Ishikawa (cell line): Measurements from ENCODE around the gene UBIAD1.

Experiments used
- CEBPB ChIP-seq: IDR thresholded peaks from 2 replicates; pipeline ENCODE4 v1.6.1; 2012
- CREB1 ChIP-seq: IDR thresholded peaks from 2 replicates; pipeline ENCODE4 v1.6.1; 2012; ENCODE audit warnings: low read depth
- EGR1 ChIP-seq: IDR thresholded peaks from 2 replicates; pipeline ENCODE4 v1.6.1; 2012
- EP300 ChIP-seq: IDR thresholded peaks from 2 replicates; pipeline ENCODE4 v1.6.1; 2012; ENCODE audit warnings: borderline replicate concordance
- FOXM1 ChIP-seq: IDR thresholded peaks from 2 replicates; pipeline ENCODE4 v1.6.1; 2012; ENCODE audit warnings: low read depth, borderline replicate concordance
- MAX ChIP-seq: IDR thresholded peaks from 2 replicates; pipeline ENCODE4 v1.6.1; 2012
- NFIC ChIP-seq: IDR thresholded peaks from 2 replicates; pipeline ENCODE4 v1.6.1; 2012
- RAD21 ChIP-seq: IDR thresholded peaks from 2 replicates; pipeline ENCODE4 v1.6.1; 2012; ENCODE audit warnings: low read depth
- REST ChIP-seq: IDR thresholded peaks from 2 replicates; pipeline ENCODE4 v1.6.1; 2012; ENCODE audit warnings: low read depth, mild to moderate bottlenecking
- TAF1 ChIP-seq: IDR thresholded peaks from 2 replicates; pipeline ENCODE4 v1.6.1; 2012; ENCODE audit warnings: low read depth, mild to moderate bottlenecking
- TCF12 ChIP-seq: IDR thresholded peaks from 2 replicates; pipeline ENCODE4 v1.6.1; 2012; ENCODE audit warnings: low read depth
- TEAD4 ChIP-seq: IDR thresholded peaks from 2 replicates; pipeline ENCODE4 v1.6.1; 2012
- USF1 ChIP-seq: IDR thresholded peaks from 2 replicates; pipeline ENCODE4 v1.6.1; 2012
- YY1 ChIP-seq: IDR thresholded peaks from 2 replicates; pipeline ENCODE4 v1.6.1; 2012; ENCODE audit warnings: low read depth
- ZBTB7A ChIP-seq: IDR thresholded peaks from 2 replicates; pipeline ENCODE4 v1.6.1; 2012; ENCODE audit warnings: low read depth

The UBIAD1 gene

DNA sequence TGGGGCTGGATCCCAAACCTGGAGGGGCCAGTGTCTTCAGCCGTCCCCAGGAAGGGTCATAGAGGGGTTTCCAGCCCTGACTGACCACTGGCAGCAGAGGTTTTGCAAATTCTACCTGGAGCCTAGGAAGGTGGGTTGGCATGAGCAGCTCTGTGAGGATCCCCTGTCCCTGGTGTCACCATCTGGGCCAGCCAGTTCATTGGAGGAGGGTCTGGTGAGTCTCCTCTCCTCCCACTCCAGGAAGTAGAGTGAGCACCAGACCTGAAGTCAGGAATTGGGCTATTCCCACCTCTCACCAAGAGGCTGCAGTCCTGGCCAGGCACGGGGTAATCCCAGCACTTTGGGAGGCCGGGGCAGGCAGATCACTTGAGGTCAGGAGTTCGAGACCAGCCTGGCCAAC lies 57.4 kb downstream of the UBIAD1 start:
- TF ChIP-seq TAF1 (no peak), TEAD4 (no peak), EGR1 (no peak), CEBPB (no peak), MAX (no peak), ZBTB7A (no peak)

DNA sequence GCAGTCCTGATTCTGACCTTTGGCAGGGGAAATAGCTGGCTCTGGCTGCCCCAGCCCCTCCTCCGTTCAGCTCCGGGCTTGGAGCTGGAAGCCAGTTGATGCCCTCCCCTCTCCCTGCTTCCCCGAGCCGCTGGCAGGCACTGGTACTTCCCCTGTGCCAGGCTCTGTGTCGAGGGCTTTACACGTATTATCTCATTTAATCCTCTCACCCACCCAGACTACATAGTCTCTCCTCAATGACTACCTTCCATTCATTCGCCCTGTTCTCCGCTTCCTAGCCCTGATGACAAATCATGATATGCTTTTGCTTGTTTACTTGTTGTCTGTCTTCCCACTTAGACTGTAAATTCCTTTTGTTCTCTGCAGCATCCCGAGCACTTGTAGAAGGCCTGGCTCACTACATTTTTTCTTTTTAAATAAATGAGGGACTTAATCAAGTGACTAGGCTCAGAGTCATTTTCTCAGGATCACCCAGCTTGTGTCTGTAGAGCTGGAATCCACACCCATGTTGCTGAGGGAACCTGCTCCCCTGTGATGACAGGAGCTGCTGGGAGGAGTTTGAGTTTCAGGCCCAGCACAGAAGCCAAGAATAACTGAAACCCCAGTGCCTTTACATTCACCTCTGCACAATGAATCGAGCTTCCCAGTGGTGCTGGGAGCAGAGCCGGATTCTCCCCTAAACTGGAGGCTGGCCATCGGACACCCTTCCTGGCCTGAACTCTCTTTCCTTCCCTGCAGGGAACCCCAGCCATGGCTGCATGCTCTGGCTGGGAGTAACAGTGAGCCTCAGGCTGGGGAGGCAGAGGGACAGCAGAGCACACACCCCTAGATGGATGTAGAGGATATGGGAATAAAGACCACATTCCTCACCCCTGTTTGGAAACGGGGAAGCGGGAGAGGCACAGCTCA lies 58.3 kb downstream of the UBIAD1 start:
- TF ChIP-seq TAF1: no peak
- no peak for TF ChIP-seq NFIC
- no peak for TF ChIP-seq YY1
- no peak for TF ChIP-seq MAX
- no peak for TF ChIP-seq FOXM1

GRCh38 chr1:11331945-11332546 lies 59.0 kb downstream of the UBIAD1 start:
- no peak for TF ChIP-seq CREB1
- TF ChIP-seq TEAD4: no peak
- no peak for TF ChIP-seq EGR1
- no peak for TF ChIP-seq EP300

GRCh38 chr1:11333631-11334030 lies 60.6 kb downstream of the UBIAD1 start:
- TF ChIP-seq TCF12 (no peak), MAX (no peak), REST (no peak), ZBTB7A (no peak), FOXM1 (no peak), RAD21 (no peak), YY1 (no peak), CREB1 (no peak), TEAD4 (no peak), USF1 (no peak), EGR1 (no peak), CEBPB (no peak), TAF1 (no peak), EP300 (no peak), NFIC (no peak)

DNA sequence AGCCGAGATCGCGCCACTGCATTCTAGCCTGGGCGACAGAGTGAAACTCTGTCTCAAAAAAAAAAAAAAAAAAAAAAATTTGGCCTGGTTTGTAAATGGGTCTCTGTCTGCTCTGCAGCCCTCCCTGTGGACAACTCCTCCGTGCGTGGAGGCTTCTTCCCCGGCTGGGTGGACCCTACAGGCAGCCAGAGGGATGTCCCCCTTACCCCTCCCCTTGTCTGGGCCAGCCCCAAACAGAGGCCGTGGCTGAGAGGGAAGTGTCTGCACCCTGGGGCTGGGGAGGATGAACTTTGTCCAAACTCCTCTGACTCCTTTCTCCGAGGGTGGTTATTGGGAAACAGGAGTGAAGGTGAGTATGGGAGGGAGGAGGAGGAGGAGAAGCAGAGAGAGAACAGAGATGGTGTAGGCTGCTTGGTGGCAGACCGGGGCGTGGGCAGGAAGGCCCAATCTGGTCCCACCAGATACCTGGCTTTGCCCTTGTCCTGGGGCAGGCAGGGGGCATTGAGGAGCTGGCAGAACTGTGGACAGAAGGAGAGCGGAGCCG lies 61.3 kb downstream of the UBIAD1 start:
- TF ChIP-seq CREB1 (no peak), TCF12 (no peak), RAD21 (no peak), EGR1 (no peak), YY1 (no peak), CEBPB (no peak), MAX (no peak), FOXM1 (no peak), TAF1 (no peak), REST (no peak)

- TF ChIP-seq EGR1 (no peak), TEAD4 (no peak)
These were observed 61.8 kb downstream of the UBIAD1 start for GRCh38 chr1:11334821-11335220.
